ENCODE measurements around the gene MRPL23. TPM values are rescaled to one million over a fixed set of nuclear protein-coding genes. Genes with fewer than 3 reads are reported as not detected.

The MRPL23 gene
- total and polyA plus RNA-seq, 3 donors from 2014 or later, result 50.0 to 109 (median 92.1) TPM

DNA sequence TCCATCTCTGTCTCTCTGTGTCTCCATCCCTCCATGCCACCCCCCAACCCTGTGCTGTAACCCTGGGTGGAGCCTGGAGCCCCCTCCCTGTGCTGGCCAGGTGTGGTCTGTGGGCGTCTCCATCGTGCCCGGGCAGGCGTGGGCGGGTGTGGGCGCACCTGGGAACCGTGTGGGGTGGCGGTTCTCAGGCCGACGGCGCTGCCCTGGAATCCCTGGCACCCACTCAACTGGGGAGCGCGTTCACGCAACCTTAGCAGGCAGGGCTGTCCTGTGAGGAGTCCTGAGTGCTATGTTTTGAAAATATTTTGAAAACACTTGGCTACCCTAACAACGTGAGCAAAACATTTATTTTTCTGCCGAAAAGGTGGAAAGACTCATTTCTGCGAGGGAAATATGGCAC, 23.0 kb upstream of the MRPL23 start:
- no peak for DNase-seq
- 69 to 79% methylated on average over 17 of the region's 17 CpGs for WGBS, 2 donors
- H3K27ac ChIP-seq, result peak overlapping the region in 1 of 2 donors; percentile 19
- H3K9me3 ChIP-seq, result no peaks in the 10 kb centered on the region
- H3K4me3 ChIP-seq, result no peak overlapping the region
- TF ChIP-seq CTCF (IDR thresholded peaks at IDR 0.05), result no peak
- no peak for TF ChIP-seq POLR2A (IDR thresholded peaks at IDR 0.05)
- intact Hi-C loops (cut with DNase I; ENCODE audit: low total_unique reads), result no loop called here
- H3K36me3 ChIP-seq (ENCODE audit: low read depth, missing control alignments), result no peaks in the 10 kb centered on the region
- H3K4me1 ChIP-seq, result peaks cover 33% of the 10 kb centered on the region
- no peaks in the 10 kb centered on the region for H3K27me3 ChIP-seq

- 78 to 81% methylated on average over 16 to 21 of the region's 21 CpGs for WGBS, 2 donors
- Histone ChIP-seq H3K27me3 (no peaks in the 10 kb centered on the region), H3K27ac (peak overlapping the region in 1 of 2 donors; percentile 19), H3K9me3 (no peaks in the 10 kb centered on the region), H3K4me1 (peaks cover 35% of the 10 kb centered on the region), H3K4me3 (no peak overlapping the region), H3K36me3 (ENCODE audit: low read depth, missing control alignments) (no peaks in the 10 kb centered on the region)
- TF ChIP-seq POLR2A (IDR thresholded peaks at IDR 0.05), result no peak
- TF ChIP-seq CTCF (IDR thresholded peaks at IDR 0.05), result no peak
- no peak for DNase-seq
- intact Hi-C loops (cut with DNase I; ENCODE audit: low total_unique reads), result no loop called here
These were observed 22.3 kb upstream of the MRPL23 start for GRCh38 chr11:1924646-1925372.

DNA sequence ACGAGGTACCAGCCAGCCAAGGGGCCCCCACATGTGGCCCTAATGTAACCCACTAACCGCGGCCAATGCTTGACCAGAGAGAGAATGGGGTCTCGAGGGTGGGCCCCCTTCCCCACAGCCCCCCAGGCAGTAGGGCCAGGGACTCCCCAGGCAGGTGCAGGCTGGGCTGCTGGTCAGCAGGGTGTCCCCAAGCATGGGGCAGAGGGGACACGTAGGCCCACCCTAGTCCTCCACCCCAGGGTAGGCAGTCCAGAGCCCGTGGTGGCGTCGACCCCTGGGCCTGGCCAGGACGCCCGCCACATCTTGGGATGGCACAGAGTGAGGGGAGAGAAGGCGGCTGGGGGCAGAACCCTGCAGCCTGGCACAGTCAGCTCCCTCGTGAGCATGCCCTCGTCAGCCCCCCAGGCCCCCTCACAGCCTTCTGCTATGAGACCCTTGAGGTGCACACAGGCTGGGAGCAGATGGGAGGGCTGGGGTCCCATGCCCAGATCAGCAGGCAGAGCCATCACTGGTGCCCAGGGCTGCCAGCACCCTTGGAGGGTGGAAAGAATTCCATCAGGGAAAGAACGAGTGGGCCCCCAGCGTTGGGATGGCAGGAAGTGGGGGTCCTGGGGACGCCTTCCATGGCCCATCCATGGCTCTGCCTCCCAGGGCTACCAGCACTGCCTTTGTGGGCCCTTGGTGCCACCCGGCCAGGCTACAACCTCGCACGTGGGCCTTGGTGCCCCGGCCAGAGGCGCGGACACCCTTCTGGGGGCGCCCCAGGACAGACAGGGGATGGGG, 21.6 kb upstream of the MRPL23 start:
- Histone ChIP-seq H3K27me3 (no peaks in the 10 kb centered on the region), H3K9me3 (no peaks in the 10 kb centered on the region), H3K27ac (no peak overlapping the region), H3K4me3 (no peak overlapping the region), H3K36me3 (ENCODE audit: low read depth, missing control alignments) (no peaks in the 10 kb centered on the region), H3K4me1 (peaks cover 42% of the 10 kb centered on the region)
- no peak for TF ChIP-seq CTCF (IDR thresholded peaks at IDR 0.05)
- no peak for TF ChIP-seq POLR2A (IDR thresholded peaks at IDR 0.05)
- no peak for DNase-seq
- intact Hi-C loops (cut with DNase I; ENCODE audit: low total_unique reads), result no loop called here
- 91 to 94% methylated on average over 13 to 23 of the region's 23 CpGs for WGBS, 2 donors

- WGBS, 2 donors, result 86 to 87% methylated on average over 40 to 41 of the region's 41 CpGs
- no peaks in the 10 kb centered on the region for H3K27me3 ChIP-seq
- TF ChIP-seq POLR2A (IDR thresholded peaks at IDR 0.05) (no peak), CTCF (IDR thresholded peaks at IDR 0.05) (no peak)
- intact Hi-C loops (cut with DNase I; ENCODE audit: low total_unique reads), result no loop called here
- H3K9me3 ChIP-seq, result no peaks in the 10 kb centered on the region
- peaks cover 43% of the 10 kb centered on the region for H3K4me1 ChIP-seq
- H3K27ac ChIP-seq, result peak overlapping the region in 1 of 2 donors; percentile 71
- no peak for DNase-seq
- no peaks in the 10 kb centered on the region for H3K36me3 ChIP-seq (ENCODE audit: low read depth, missing control alignments)
- no peak overlapping the region for H3K4me3 ChIP-seq
These were observed 20.7 kb upstream of the MRPL23 start for GRCh38 chr11:1926156-1927025.

All from testis (tissue), 3 donors.